PC-3 (cell line): Measurements from ENCODE around the gene IFI6. TPM values are rescaled to one million over a fixed set of nuclear protein-coding genes. Genes with fewer than 3 reads are reported as not detected.

Experiments used
- ATAC-seq: fragments of 200-7000 bp; cut with Tn5 transposase; 2 replicates; pipeline ENCODE4 v1.9.1; 2020; ENCODE audit warnings: mild to moderate bottlenecking, moderate library complexity
- BruUV-seq: library from RNA; stranded (reverse); fragments of 400-500 nt; replicated peaks from 2 replicates; lab custom pipeline; 2021; lab: Mats Ljungman, UMichigan
- CTCF ChIA-PET: fragments of 300-600 bp; sonication (Branson Sonifier 250); formaldehyde crosslinking; loops from one replicate; lab custom pipeline; 2022; ENCODE audit warnings: antibody characterized with exemption; lab: Charles Lee
- POLR2A ChIA-PET: fragments of 300-600 bp; sonication (Branson Sonifier 250); formaldehyde crosslinking; loops from one replicate; lab custom pipeline; 2022; ENCODE audit warnings: antibody characterized with exemption; ENCODE audit not compliant: unreplicated experiment; lab: Charles Lee
- DNase-seq: peaks from one replicate; pipeline ENCODE4 v3.0.0-alpha.2; 2015
- H2AFZ ChIP-seq: fragments of 300-600 bp; sonication (generic); 2 replicates; pipeline ENCODE4 v1.6.0; 2016; ENCODE audit warnings: antibody characterized with exemption, low read length
- H3F3A ChIP-seq: fragments of 300-600 bp; sonication (generic); one replicate; pipeline ENCODE4 v1.6.0; 2017; ENCODE audit warnings: antibody characterized with exemption, low read length, control low read depth, mild to moderate bottlenecking; ENCODE audit not compliant: unreplicated experiment
- H3K27ac ChIP-seq: fragments of 300-600 bp; sonication (generic); 2 replicates; pipeline ENCODE4 v1.5.1; 2016; ENCODE audit warnings: mild to moderate bottlenecking, low read length
- H3K27me3 ChIP-seq: fragments of 300-600 bp; sonication (generic); 2 replicates; pipeline ENCODE4 v1.6.1; 2016; ENCODE audit warnings: low read length, mixed read lengths
- H3K36me3 ChIP-seq: fragments of 300-600 bp; sonication (generic); 2 replicates; pipeline ENCODE4 v1.6.1; 2016; ENCODE audit warnings: low read depth, mixed run types, low read length, mixed read lengths
- H3K4me1 ChIP-seq: fragments of 300-600 bp; sonication (generic); 2 replicates; pipeline ENCODE4 v1.5.1; 2016; ENCODE audit warnings: low read length; ENCODE audit not compliant: insufficient read depth
- H3K4me2 ChIP-seq: fragments of 300-600 bp; sonication (generic); 2 replicates; pipeline ENCODE4 v1.6.0; 2016; ENCODE audit warnings: low read length
- H3K4me3 ChIP-seq: fragments of 300-600 bp; sonication (generic); 2 replicates; pipeline ENCODE4 v1.5.1; 2016; ENCODE audit warnings: mild to moderate bottlenecking, low read length, mixed read lengths
- H3K79me2 ChIP-seq: fragments of 300-600 bp; sonication (generic); 2 replicates; pipeline ENCODE4 v1.6.1; 2017; ENCODE audit warnings: low read length, mixed read lengths
- H3K9ac ChIP-seq: fragments of 300-600 bp; sonication (generic); 2 replicates; pipeline ENCODE4 v1.6.0; 2016; ENCODE audit warnings: mild to moderate bottlenecking, low read length
- H3K9me2 ChIP-seq: fragments of 300-600 bp; sonication (generic); replicated peaks from 2 replicates; pipeline ENCODE4 v1.6.1; 2016; ENCODE audit warnings: mixed run types, low read length, mixed read lengths
- H3K9me3 ChIP-seq: fragments of 300-600 bp; sonication (generic); 2 replicates; pipeline ENCODE4 v1.6.1; 2016; ENCODE audit warnings: low read length, mixed read lengths
- H4K20me1 ChIP-seq: fragments of 300-600 bp; sonication (generic); 2 replicates; pipeline ENCODE4 v1.6.1; 2016; ENCODE audit warnings: low read length, mixed read lengths
- EZH2 ChIP-seq: fragments of 300-600 bp; sonication (generic); IDR thresholded peaks from one replicate; pipeline ENCODE4 v1.6.1; 2017; ENCODE audit warnings: antibody characterized with exemption, mild to moderate bottlenecking, low read length; ENCODE audit not compliant: unreplicated experiment
- EZH2phosphoT487 ChIP-seq: fragments of 300-600 bp; sonication (generic); IDR thresholded peaks from 2 replicates; pipeline ENCODE4 v1.6.1; 2018; ENCODE audit warnings: mild to moderate bottlenecking, antibody characterized with exemption, low read length, borderline replicate concordance
- intact Hi-C: fragments of 100-400 bp; cut with micrococcal nuclease; formaldehyde crosslinking; loops from 2 replicates; pipeline ENCODE4 v1.9.0; 2023
- total RNA-seq: library from RNA; depleted of rRNA; stranded (reverse); fragments of >200 nt; gene quantifications from 2 replicates; pipeline ENCODE4 v1.2.3, GENCODE V29; 2014
- TF ChIP-seq, protein P1 (sequence below): fragments of 300-600 bp; sonication (generic); conservative IDR thresholded peaks from 2 replicates; pipeline ENCODE4 v1.5.1; 2017; ENCODE audit warnings: antibody characterized with exemption, low read depth, mild to moderate bottlenecking, low read length

Gene IFI6
- total RNA-seq, 1 experiment from 2014 or later: 16.5 TPM

- no peak for DNase-seq
- CTCF ChIA-PET: no interaction called here
Observed at GRCh38 chr1:27646676-27647075, 25.3 kb downstream of the IFI6 start.

GRCh38 chr1:27645071-27645415, 26.9 kb downstream of the IFI6 start:
- ATAC-seq (no peak), DNase-seq (no peak)
- POLR2A ChIA-PET: no interaction called here
- no peaks in the 10 kb centered on the region for H3K4me1 ChIP-seq
- H3K9me2 ChIP-seq: no peaks in the 10 kb centered on the region
- H3F3A ChIP-seq: no peaks in the 10 kb centered on the region
- no TSS peak for BruUV-seq
- no peak overlapping the region for H3K4me3 ChIP-seq
- TF ChIP-seq, protein P1, sequence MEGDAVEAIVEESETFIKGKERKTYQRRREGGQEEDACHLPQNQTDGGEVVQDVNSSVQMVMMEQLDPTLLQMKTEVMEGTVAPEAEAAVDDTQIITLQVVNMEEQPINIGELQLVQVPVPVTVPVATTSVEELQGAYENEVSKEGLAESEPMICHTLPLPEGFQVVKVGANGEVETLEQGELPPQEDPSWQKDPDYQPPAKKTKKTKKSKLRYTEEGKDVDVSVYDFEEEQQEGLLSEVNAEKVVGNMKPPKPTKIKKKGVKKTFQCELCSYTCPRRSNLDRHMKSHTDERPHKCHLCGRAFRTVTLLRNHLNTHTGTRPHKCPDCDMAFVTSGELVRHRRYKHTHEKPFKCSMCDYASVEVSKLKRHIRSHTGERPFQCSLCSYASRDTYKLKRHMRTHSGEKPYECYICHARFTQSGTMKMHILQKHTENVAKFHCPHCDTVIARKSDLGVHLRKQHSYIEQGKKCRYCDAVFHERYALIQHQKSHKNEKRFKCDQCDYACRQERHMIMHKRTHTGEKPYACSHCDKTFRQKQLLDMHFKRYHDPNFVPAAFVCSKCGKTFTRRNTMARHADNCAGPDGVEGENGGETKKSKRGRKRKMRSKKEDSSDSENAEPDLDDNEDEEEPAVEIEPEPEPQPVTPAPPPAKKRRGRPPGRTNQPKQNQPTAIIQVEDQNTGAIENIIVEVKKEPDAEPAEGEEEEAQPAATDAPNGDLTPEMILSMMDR: no peak
- TF ChIP-seq EZH2phosphoT487 (no peak), EZH2 (no peak)
- H3K4me2 ChIP-seq: no peak overlapping the region
- intact Hi-C loops: no loop called here
- H3K27ac ChIP-seq: no peak overlapping the region
- no peaks in the 10 kb centered on the region for H3K79me2 ChIP-seq
- CTCF ChIA-PET: no interaction called here
- H3K9me3 ChIP-seq: no peaks in the 10 kb centered on the region
- H3K27me3 ChIP-seq: no peaks in the 10 kb centered on the region
- no peak overlapping the region for H3K9ac ChIP-seq
- no peaks in the 10 kb centered on the region for H3K36me3 ChIP-seq
- no peaks in the 10 kb centered on the region for H4K20me1 ChIP-seq
- no peak overlapping the region for H2AFZ ChIP-seq

More at GRCh38 chr1:27646676-27647075, 25.3 kb downstream of the IFI6 start:
- H2AFZ ChIP-seq: no peak overlapping the region
- no peaks in the 10 kb centered on the region for H3K79me2 ChIP-seq
- H3K9ac ChIP-seq: no peak overlapping the region
- TF ChIP-seq, protein P1: no peak
- no peak for TF ChIP-seq EZH2
- TF ChIP-seq EZH2phosphoT487: no peak
- peaks cover 8% of the 10 kb centered on the region for H3K4me1 ChIP-seq
- H3K9me2 ChIP-seq: no peaks in the 10 kb centered on the region
- no peak for ATAC-seq
- no peak overlapping the region for H3K4me3 ChIP-seq
- POLR2A ChIA-PET: no interaction called here
- no peaks in the 10 kb centered on the region for H3K9me3 ChIP-seq
- H3K27ac ChIP-seq: no peak overlapping the region
- H3K4me2 ChIP-seq: no peak overlapping the region
- H4K20me1 ChIP-seq: no peaks in the 10 kb centered on the region
- H3F3A ChIP-seq: no peaks in the 10 kb centered on the region
- no peaks in the 10 kb centered on the region for H3K27me3 ChIP-seq
- intact Hi-C loops: no loop called here
- no peaks in the 10 kb centered on the region for H3K36me3 ChIP-seq
- BruUV-seq: no TSS peak

DNA sequence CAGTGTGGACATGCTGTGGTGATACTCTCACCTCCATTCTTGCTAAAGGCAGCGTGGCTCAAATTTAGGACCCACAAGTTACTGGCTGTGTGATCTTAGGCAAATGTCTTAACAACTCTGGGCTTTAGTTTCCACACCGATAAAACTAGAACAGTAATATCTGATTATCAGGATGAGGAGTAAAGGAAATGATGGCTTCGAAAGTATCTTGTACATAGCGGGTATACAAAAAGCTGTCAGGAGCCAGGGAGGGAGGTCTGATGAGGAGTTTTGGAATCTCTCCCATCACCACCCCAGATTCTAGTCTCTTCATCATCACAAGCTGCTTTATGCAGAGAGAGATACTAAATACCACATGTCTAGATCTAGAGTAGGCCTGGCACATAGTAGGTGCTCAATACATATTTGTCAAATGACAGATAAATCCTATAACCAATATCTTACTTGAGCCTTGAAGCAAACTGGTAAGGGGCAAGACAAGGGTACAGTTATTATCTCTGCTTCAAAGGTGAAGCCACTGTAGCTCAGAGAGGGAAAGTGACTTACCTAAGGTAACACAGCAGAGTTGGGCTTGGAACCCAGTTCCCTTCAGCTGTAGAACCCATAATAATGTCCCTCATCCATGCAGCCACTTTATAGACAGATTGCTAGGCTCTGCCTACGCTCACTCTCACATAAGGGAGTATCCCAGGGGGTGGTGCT, 27.5 kb downstream of the IFI6 start:
- no peak for DNase-seq
- Histone ChIP-seq H3K27ac (no peak overlapping the region), H3K27me3 (no peaks in the 10 kb centered on the region), H2AFZ (no peak overlapping the region), H3K9ac (no peak overlapping the region), H4K20me1 (no peaks in the 10 kb centered on the region), H3K4me2 (no peak overlapping the region), H3K4me1 (no peaks in the 10 kb centered on the region), H3K9me3 (no peaks in the 10 kb centered on the region), H3K9me2 (no peaks in the 10 kb centered on the region), H3F3A (no peaks in the 10 kb centered on the region), H3K4me3 (no peak overlapping the region), H3K36me3 (no peaks in the 10 kb centered on the region), H3K79me2 (no peaks in the 10 kb centered on the region)
- POLR2A ChIA-PET: no interaction called here
- BruUV-seq: no TSS peak
- CTCF ChIA-PET: no interaction called here
- TF ChIP-seq EZH2 (no peak), EZH2phosphoT487 (no peak)
- TF ChIP-seq, protein P1: no peak
- intact Hi-C loops: loop anchor here (1.0 kb wide), 1 partner anchor 19 kb away; no protein-coding TSS in a partner anchor
- ATAC-seq: no peak
